ENCODE data around the gene PLSCR2. TPM values are rescaled to one million over a fixed set of nuclear protein-coding genes. Genes with fewer than 3 reads are reported as not detected.

PLSCR2 gene
- total and polyA plus RNA-seq, 2 of the 8 experiments (the other 6 are each of a cell fraction or from before 2014, with no cell fraction given) = not detected

DNA sequence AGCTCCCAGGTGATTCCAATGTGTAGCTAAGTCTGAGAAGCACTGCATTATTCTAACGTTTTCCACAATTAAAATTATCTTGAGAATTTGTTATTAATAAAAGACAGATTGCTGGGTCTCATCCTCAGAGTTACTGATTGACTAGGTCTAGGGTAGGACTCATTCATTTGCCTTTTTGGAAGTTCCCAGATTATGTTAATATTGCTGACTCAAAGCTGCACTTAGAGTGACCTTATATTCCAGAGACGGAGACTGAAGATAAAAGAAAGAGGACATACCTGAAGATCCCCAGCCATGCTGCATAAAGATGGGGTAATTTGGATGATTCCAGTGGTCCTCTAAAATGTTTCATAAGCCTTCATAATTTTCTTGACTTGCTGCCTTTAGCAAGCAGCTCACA, 81.8 kb downstream of the PLSCR2 start:
- no peak overlapping the region for H3K56ac ChIP-seq (replicated peaks; ENCODE audit: insufficient read length, low read depth, low read length)
- H3K36me3 ChIP-seq (ENCODE audit: control insufficient read depth in 2 of 4, insufficient read depth in 4 of 4, low read length in 3 of 4) = no peaks in the 10 kb centered on the region
- no peaks in the 10 kb centered on the region for H3K23me2 ChIP-seq (ENCODE audit: low read depth, low read length)
- H3K27ac ChIP-seq (ENCODE audit: low read depth, low read length) = no peak overlapping the region
- peak overlapping the region; percentile 41; the same call in 1 of the 2 replicates for H2AFZ ChIP-seq (ENCODE audit: low read length)
- FAIRE-seq (no peak), DNase-seq (ENCODE audit: low read depth in 1 of 2, low spot score in 2 of 2) (no peak)
- H4K5ac ChIP-seq (ENCODE audit: insufficient read length, low read depth, low read length) = no peak overlapping the region
- no peak overlapping the region for H4K8ac ChIP-seq (ENCODE audit: extremely low read depth, insufficient read depth, low read length)
- no peaks in the 10 kb centered on the region for H3K9me3 ChIP-seq (ENCODE audit: insufficient read depth in 2 of 2, low read depth in 1 of 2, low read length in 1 of 2)
- WGBS, 2 experiments (ENCODE audit: extremely low coverage in 1 of 2, insufficient coverage in 1 of 2, insufficient read length in 1 of 2, insufficient replicate concordance in 2 of 2, low coverage in 1 of 2, low lambda C conversion rate in 2 of 2, missing lambda C conversion rate in 1 of 2) = 87% methylated on average over 2 of the region's 2 CpGs; no CpG with 5 or more reads in 1 of the 2 experiments
- POLR2A ChIA-PET (ENCODE audit: partially characterized antibody) = no interaction called here
- no peak overlapping the region for H4K91ac ChIP-seq (replicated peaks; ENCODE audit: insufficient read length, low read length)
- H2AK5ac ChIP-seq (ENCODE audit: low read depth, low read length) = no peak overlapping the region
- no peak overlapping the region for H2BK5ac ChIP-seq (ENCODE audit: low read depth, low read length)
- H3K9ac ChIP-seq (replicated peaks in 1 of 4; ENCODE audit: extremely low read depth in 1 of 4, low read depth in 3 of 4, low read length in 3 of 4) = no peak overlapping the region
- no peak overlapping the region for H3K14ac ChIP-seq (ENCODE audit: insufficient read length)
- CTCF ChIA-PET (ENCODE audit: partially characterized antibody) = interaction anchor here (1.2 kb wide), 1 partner anchor 323 kb away, joined by 3 read pairs; no protein-coding TSS in a partner anchor
- no peak overlapping the region for H3K4me2 ChIP-seq (ENCODE audit: insufficient read depth in 1 of 2, low read depth in 2 of 2, low read length in 2 of 2)
- no peak overlapping the region for H2BK15ac ChIP-seq (ENCODE audit: low read length)
- H3K4me1 ChIP-seq (replicated peaks in 1 of 4; ENCODE audit: control insufficient read depth in 3 of 4, insufficient read depth in 4 of 4, low read length in 3 of 4) = no peaks in the 10 kb centered on the region
- H2BK12ac ChIP-seq (ENCODE audit: low read depth, low read length) = no peak overlapping the region
- no peaks in the 10 kb centered on the region for H4K20me1 ChIP-seq (replicated peaks in 1 of 2; ENCODE audit: control insufficient read depth in 1 of 2, insufficient read depth in 2 of 2, low read length in 2 of 2)
- H3K4me3 ChIP-seq (ENCODE audit: extremely low read depth in 1 of 4, insufficient read depth in 2 of 4, low read depth in 3 of 4, low read length in 4 of 4) = no peak overlapping the region
- H3K23ac ChIP-seq (ENCODE audit: insufficient read length) = no peak overlapping the region
- H3K27me3 ChIP-seq (replicated peaks in 1 of 4; ENCODE audit: control insufficient read depth in 3 of 4, extremely low read depth in 1 of 4, insufficient read depth in 3 of 4, low read length in 3 of 4) = no peaks in the 10 kb centered on the region
- no peak overlapping the region for H3K18ac ChIP-seq (ENCODE audit: extremely low read depth, low read length)
- no peaks in the 10 kb centered on the region for H3K79me1 ChIP-seq (ENCODE audit: low read depth, low read length)
- no peaks in the 10 kb centered on the region for H3K79me2 ChIP-seq (ENCODE audit: control insufficient read depth in 1 of 2, insufficient read depth in 2 of 2, low read length in 2 of 2)
- H2BK20ac ChIP-seq (ENCODE audit: low read length) = no peak overlapping the region
- H2BK120ac ChIP-seq (replicated peaks; ENCODE audit: low read depth, low read length) = no peak overlapping the region
- H3K4ac ChIP-seq (replicated peaks; ENCODE audit: insufficient read length, low read depth, low read length) = no peak overlapping the region
- TF ChIP-seq CHD1 (IDR thresholded peaks at IDR 0.05; ENCODE audit: low read depth, low read length) (no peak), HDAC2 (IDR thresholded peaks at IDR 0.05; ENCODE audit: borderline replicate concordance in 1 of 2, low read depth in 2 of 2, low read length in 2 of 2) (no peak), SIN3A (conservative IDR thresholded peaks at IDR 0.05 in 1 of 2, IDR thresholded peaks at IDR 0.05 in 1 of 2; ENCODE audit: low read depth in 1 of 2, low read length in 2 of 2) (no peak), CHD2 (IDR thresholded peaks at IDR 0.05; ENCODE audit: low read length) (no peak)
